Heart left ventricle (tissue), 13 donors: ENCODE measurements around the gene HOXC11.

Experiments
- POLR2A ChIP-seq, 2 donors: fragments of 450-650 bp; IDR thresholded peaks; one replicate each; pipeline ENCODE4 v1.6.1; 2017; ENCODE audit warnings: antibody characterized with exemption in 2 of 2, mild to moderate bottlenecking in 2 of 2, moderate library complexity in 2 of 2
- TF ChIP-seq, protein P1 (sequence below), 12 donors: fragments of 200-600 bp; sonication (generic) in 4 of 12; IDR thresholded peaks; one replicate each; pipeline versions ENCODE4 v1.5.0 to v1.8.0; 2018 to 2022; ENCODE audit warnings: antibody characterized with exemption in 12 of 12, mild to moderate bottlenecking in 5 of 12
- donor health status: ischemic (EF 13 %, LVEDD 7.1; RV severe dilation, severe dysfunction).
- donor health status: DM: no; HTN: yes; CAD: no.
- donor health status: DM: no; HTN: no; CAD: no.
- donor health status: ischemic (EF 25% LVEDD 6.9; RV normal size, moderate dysfunction).
- donor health status: ischemic (EF 25% LVEDD 5.7; RV mildly dilated, moderate dysfunction).
- donor health status: ischemic (EF 35%, LVEDD 5.7; RV mildly dilated, moderate dysfunction).
- donor health status: nonischemic (EF 11% LVEDD 7.7; RV severe dilation, severe dysfunction).
- donor health status: DM: yes; HTN: yes; CAD: no.
- donor health status: PGD.
- donor health status: ischemic (EF 29% LVEDD 5.4; RV normal size, mild dysfunction).
- donor health status: nonischemic (EF 23%, LVEDD 6.1; RV moderate dilation, normal function).

DNA sequence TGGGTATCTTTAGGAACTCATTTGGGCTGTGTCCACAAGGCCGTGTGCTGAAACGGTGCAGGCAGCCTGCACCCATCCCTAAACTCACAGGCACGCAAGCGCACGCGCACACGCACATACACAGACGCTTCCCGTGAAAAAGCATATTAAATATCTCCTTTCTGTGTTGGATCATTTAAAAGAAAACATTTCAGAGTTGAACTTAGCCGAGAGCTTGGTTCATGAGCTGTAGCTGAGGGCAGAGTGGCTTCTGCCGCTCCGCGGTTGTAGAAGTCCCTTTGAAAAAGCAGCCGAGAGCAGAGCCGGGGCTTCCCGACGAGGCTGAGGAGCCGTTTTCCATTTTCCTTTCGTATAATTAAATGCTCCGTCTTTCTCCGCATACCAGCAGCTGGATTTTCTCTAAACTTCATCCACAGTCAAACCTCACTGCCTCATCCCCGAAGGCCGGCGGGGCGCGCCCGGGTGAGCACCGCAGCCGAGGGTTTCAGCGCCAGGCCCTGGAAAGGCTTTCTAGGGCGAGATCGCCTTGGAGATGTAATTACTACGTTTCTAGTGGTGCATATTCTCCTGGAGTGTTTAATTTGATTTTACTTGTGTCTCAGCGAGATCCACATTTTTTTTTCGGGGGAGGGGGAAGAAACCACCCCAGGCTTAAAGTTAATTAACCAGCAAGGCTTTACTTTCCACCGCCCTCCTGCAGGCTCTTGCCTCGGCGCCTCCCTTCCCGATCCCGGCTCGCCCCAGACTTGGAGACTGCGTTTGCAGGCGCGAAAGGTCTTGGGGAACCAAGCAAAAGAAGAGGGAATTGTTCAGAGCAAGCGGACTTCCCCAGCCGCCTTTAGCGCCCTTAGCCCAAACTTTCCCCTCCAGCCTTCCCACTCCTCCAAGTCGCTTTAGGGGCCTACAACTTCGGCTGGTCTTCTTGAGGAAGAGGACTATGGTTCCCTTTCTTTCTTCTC is 37.3 kb upstream of the HOXC11 start:
- TF ChIP-seq, protein P1, sequence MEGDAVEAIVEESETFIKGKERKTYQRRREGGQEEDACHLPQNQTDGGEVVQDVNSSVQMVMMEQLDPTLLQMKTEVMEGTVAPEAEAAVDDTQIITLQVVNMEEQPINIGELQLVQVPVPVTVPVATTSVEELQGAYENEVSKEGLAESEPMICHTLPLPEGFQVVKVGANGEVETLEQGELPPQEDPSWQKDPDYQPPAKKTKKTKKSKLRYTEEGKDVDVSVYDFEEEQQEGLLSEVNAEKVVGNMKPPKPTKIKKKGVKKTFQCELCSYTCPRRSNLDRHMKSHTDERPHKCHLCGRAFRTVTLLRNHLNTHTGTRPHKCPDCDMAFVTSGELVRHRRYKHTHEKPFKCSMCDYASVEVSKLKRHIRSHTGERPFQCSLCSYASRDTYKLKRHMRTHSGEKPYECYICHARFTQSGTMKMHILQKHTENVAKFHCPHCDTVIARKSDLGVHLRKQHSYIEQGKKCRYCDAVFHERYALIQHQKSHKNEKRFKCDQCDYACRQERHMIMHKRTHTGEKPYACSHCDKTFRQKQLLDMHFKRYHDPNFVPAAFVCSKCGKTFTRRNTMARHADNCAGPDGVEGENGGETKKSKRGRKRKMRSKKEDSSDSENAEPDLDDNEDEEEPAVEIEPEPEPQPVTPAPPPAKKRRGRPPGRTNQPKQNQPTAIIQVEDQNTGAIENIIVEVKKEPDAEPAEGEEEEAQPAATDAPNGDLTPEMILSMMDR (IDR thresholded peaks at IDR 0.05) = no peak
- no peak for TF ChIP-seq POLR2A (IDR thresholded peaks at IDR 0.05)
